Stimulated activated CD4-positive, alpha-beta T cell treated with anti-CD3 and anti-CD28 coated beads, TNF-alpha, amount 100 ng/mL, for 4 hours (primary cell): Measurements from ENCODE around the gene CBFB.
"Not testable (repeated sequence)": the region's sequence is repeated elsewhere in the genome, so short reads cannot be mapped to it uniquely, and the experiment has no call there.

Experiments
- DNase-seq, 3 experiments: peaks; one replicate each; pipeline ENCODE4 v3.0.0-alpha.2; 2020; ENCODE audit warnings: low read depth in 3 of 3

CBFB gene

GRCh38 chr16:67041520-67041919, 12.6 kb downstream of the CBFB start:
- not testable (repeated sequence) for DNase-seq

DNA sequence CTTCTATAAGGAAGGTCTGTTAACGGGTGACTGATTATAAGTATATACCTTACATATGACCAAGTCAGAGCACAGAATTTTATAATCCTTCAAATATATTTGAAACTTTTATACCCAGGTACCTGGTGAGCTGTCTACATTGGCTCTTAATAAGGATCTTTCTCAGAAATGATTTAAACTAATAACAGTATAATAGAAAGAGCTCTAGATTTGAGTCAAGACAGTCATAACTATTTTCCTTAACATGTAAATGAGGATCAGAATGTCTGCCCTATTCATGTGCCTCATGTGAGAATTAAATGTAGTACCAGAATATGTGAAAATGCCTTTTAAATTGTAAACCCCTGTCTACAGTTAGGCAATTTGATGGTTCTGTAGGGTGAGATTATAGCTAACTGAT, 14.5 kb downstream of the CBFB start:
- DNase-seq: no peak

GRCh38 chr16:67050796-67051195, 21.8 kb downstream of the CBFB start:
- DNase-seq: no peak

- DNase-seq: no peak
Observed at GRCh38 chr16:67052399-67052798, 23.4 kb downstream of the CBFB start.

GRCh38 chr16:67053767-67054334, 24.9 kb downstream of the CBFB start:
- no peak for DNase-seq

GRCh38 chr16:67054901-67055300, 26.0 kb downstream of the CBFB start:
- DNase-seq: no peak

GRCh38 chr16:67055712-67056487, 27.0 kb downstream of the CBFB start:
- DNase-seq: no peak

- no peak for DNase-seq
Observed at GRCh38 chr16:67063008-67063407, 34.1 kb downstream of the CBFB start.

DNA sequence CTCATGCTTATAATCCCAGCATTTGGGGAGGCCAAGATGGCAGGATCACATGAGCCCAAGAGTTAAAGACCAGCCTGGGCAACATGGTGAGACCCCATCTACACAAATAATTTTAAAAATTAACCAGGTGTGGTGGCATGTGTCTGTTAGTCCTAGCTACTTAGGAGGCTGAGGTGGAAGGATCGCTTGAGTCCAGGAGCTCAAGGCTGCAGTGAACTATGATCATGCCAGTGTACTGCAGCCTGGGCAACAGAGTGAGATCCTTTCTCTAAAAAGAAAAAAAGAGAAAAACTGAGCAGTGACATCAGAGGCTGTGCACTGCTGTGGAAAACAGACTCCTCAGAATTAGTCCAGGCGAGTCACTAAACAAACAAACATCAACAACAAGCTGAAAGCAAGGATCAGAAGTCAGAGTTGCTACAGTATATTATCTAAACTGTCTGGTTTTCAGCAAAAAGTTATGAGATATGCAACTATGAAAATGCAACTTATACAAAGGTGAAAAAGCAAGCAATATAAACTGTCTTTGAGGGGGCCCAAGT, 39.3 kb downstream of the CBFB start:
- DNase-seq: no peak

DNA sequence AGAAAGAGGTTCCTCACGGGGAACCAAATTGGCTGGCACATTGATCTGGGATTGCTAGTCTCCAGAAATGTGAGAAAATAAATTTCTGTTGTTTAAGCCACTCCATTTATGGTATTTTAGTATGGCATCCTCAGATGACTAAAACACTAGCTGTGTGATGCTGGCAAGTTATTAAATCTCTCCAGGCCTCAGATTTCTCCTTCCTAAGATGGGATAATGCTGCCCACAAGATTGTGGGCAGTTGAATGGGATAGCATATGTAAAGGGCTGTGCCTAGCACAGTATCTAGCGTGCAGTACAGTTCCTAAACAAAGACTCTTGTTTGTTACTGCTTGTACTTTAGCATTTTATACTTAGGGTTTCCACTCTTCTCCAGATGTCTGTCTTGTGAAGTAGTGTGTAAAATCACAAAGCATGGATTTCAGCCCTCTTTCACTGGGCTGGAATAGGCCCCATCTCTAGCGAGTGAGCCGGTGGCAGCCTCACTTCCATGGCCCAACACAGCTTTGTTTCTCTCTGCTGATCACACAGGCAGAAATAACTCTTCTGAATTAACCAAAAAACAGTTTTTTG, 42.6 kb downstream of the CBFB start:
- no peak for DNase-seq

GRCh38 chr16:67075331-67075730, 46.4 kb downstream of the CBFB start:
- DNase-seq: no peak

- DNase-seq: no peak
Observed at GRCh38 chr16:67077871-67078270, 48.9 kb downstream of the CBFB start.

GRCh38 chr16:67082100-67082499, 53.2 kb downstream of the CBFB start:
- no peak for DNase-seq

DNA sequence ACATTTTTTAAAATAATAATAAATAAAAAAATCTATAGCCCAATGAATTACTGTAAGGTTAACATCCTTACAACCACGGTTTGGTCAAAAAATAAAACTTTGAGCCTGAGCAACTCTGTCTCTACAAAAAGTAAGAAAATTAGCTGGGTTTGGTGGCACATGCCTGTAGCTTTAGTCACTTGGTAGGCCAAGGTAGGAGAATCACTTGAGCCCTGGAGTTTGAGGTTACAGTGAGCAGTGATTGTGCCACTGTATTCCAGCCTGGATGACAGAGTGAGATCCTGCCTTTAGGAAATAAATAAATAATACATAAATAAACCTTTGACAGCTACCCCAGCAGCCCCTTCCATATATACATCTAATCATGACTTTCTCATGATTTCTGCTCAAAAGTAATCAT, 53.9 kb downstream of the CBFB start:
- no peak for DNase-seq

- DNase-seq: no peak
Observed at GRCh38 chr16:67084345-67085028, 55.5 kb downstream of the CBFB start.

- DNase-seq: no peak
Observed at GRCh38 chr16:67086822-67087221, 57.9 kb downstream of the CBFB start.

DNA sequence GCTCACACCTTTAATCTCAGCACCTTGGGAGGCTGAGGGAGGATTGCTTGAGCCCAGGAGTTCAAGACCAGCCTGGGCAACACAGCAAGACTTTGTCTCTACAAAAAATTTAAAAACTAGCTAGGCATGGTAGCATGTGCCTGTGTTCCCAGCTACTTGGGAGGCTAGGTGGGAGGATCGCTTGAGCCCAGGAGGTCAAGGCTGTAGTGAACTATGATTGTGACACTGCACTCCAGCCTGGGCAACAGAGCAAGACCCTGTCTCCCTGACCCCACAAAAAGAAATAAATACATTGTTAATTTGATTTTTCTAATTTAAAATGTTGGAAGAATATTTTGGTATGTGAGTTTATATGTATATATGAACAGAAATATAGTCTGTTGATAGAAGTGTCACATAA, 58.3 kb downstream of the CBFB start:
- no peak for DNase-seq

DNA sequence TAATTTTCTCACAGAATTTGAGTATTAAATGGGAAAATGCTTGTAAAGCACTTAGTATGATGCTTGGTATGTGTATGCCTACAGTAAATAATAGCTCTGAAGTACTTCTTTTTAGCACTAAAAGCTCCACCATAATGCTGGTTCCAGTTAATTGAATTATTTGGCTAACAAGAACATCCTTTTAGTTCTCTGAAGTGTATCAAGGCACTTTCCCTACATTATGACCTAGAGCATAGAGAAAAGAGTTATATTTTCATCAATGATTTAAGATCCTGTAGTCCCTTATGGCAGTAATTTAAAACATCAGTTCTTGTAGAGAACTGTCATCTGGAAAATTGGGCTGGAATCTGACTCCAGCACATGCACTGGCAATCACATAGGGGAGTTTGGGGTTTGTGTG, 58.9 kb downstream of the CBFB start:
- no peak for DNase-seq

DNA sequence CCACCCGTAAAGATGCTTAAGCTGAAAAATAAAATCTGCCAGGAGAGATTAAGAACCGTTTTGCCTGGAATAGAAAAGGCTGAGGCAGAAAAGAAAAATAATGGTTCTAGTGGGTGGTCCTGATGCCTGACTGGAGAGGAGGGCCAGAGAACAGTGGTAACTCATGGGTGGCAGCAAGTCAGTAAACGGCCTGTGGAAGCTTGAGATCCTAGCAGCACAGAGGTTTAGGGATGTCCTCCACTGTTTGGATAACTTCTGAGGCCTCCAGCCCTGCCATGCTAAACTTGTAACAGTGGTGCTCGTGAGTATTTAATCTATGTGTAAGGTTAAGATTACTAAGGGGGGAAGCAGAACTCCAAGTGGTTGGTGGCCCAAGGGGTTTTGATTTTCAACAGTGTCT, 59.6 kb downstream of the CBFB start:
- no peak for DNase-seq

- no peak for DNase-seq
Observed at GRCh38 chr16:67089101-67089500, 60.2 kb downstream of the CBFB start.

DNA sequence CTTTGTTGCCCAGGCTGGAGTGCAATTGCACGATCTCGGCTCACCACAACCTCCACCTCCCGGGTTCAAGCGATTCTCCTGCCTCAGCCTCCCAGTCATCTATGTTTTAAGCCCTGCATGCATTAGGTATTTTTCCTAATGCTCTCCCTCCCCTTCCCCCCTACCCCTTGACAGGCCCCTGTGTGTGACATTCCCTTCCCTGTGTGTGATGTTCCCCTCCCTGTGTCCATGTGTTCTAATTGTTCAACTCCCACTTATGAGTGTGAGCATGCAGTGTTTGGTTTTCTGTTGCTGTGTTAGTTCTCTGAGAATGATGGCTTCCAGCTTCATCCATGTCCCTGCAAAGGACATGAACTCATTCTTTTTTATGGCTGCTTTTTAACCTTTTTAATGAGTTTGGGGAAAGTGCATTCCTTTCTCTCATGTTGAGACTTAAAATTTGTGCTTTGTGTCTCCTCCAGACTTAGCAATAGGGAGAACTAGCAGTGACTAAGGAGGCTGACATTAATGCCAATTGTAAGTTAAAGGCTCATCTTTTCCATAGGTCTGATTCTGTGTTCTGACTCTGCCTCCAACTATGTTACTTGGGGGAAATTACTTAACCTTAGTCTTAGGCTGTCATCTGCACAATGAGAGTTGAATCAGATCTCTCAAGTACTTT, 63.1 kb downstream of the CBFB start:
- no peak for DNase-seq
